Amniotic epithelial cell (primary cell): ENCODE data around the gene MIEF2.
"Not testable (repeated sequence)": the region's sequence is repeated elsewhere in the genome, so short reads cannot be mapped to it uniquely, and the experiment has no call there.

Experiments
- DNase-seq: peaks from one replicate; pipeline ENCODE4 v3.0.0-alpha.2; 2010; ENCODE audit warnings: low read depth

Gene MIEF2

DNA sequence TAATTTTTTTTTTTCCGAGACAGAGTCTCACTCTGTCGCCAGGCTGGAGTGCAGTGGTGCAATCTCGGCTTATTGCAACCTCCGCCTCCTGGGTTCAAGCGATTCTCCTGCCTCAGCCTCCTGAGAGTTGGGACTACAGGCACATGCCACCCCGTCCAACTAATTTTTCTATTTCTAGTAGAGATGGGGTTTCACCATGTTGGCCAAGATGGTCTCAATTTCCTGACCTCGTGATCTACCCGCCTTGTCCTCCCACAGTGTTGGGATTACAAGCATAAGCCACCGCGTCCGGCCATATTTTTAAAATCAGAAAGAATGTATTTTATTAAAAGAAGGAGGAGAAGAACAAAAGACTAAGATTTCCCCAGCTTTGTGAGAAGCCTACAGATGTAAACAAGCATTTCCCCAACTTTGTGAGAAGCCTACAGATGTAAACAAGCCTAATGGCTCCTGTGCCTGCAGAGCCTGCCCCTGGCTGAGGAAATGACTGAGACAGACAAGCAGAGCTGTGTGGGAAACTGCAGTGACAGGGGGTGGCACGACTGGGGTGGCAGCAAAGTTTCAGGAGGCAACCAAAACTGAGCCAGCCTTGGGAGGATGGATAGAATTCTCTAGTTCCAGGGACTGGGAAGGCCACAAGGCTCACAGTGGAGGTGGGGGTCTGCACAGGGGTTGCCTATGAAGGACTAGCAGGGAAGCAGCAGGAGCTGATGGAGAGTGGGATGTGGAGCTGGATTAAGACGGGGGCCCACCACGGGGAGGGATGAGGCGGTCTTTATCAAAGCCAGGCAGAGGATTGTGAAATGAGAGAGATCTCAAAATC is 31.5 kb downstream of the MIEF2 start:
- no peak for DNase-seq

DNA sequence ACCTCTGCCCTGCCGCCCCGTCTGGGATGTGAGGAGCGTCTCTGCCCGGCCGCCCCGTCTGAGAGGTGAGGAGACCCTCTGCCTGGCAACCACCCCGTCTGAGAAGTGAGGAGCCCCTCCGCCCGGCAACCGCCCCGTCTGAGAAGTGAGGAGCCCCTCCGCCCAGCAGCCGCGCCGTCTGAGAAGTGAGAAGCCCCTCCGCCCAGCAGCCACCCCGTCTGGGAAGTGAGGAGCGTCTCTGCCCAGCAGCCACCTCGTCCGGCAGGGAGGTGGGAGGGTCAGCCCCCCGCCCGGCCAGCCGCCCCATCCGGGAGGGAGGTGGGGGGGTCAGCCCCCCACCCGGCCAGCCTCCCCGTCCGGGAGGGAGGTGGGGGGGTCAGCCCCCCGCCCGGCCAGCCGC is 37.6 kb downstream of the MIEF2 start:
- not testable (repeated sequence) for DNase-seq

DNA sequence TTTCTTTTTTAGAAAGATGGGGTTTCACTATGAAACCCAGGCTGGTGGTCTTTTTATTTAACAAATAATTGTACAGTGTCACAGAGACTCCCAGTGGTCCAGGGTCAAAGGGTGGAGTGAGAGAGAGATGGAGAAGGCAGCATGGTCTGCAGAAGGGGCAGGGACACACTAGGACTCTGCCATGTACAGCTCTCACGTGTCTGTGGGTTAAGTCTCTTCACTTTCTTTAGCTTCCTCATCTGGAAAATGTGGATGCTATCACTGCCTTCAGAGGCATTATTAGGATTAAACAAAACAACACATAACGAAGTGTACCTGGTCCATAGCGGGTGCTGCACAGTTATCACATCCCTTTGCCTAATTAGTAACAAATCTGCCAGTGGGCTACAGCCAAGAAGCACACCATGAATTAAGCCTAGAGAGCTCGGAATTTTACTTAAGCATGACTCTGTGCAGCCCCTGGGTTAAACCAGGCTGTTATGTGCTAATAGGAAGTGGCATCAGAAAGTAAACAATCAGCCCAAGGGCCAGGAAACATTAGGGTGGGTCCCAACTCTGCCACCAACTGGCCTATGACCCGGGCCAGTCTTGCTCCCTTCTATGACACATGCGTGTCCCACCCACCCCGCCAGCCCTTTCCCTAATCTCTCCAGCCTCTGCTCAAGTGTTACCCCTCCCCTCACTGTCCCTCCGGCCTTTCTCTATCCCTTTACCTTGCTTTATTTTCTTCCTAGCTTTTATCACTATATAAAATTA is 40.4 kb downstream of the MIEF2 start:
- DNase-seq: no peak

- DNase-seq: peak; percentile 88
These were observed 42.7 kb downstream of the MIEF2 start for GRCh38 chr17:18303206-18303605.

GRCh38 chr17:18309202-18309601 is 48.7 kb downstream of the MIEF2 start:
- no peak for DNase-seq

- DNase-seq: no peak
These were observed 53.7 kb downstream of the MIEF2 start for GRCh38 chr17:18314059-18314730.

- DNase-seq: peak; percentile 99
These were observed 54.5 kb downstream of the MIEF2 start, which contains the start of the genes SMCR8 and TOP3A for GRCh38 chr17:18314731-18315561. Gene SMCR8, plus strand, starts transcription at chr17:18315293. Its CDS starts 497 bp downstream, at chr17:18315790. Gene TOP3A, minus strand, starts transcription at chr17:18314994. Its CDS starts 216 bp downstream, at chr17:18314778.

DNA sequence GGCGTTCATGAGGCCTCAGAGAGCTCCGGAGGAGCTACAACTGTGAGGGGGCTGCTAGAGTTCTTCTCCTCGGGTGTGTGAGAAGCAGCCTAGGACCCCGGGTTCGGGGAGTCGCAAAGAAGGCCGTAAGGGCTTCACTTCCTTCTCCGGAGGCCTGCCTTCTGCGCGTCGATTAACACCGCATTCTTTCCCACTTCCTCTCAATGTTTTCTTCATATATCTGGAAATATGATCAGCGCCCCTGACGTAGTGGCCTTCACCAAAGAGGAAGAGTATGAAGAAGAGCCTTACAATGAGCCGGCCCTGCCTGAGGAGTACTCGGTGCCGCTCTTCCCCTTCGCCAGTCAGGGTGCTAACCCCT is 55.1 kb downstream of the MIEF2 start:
- no peak for DNase-seq

DNA sequence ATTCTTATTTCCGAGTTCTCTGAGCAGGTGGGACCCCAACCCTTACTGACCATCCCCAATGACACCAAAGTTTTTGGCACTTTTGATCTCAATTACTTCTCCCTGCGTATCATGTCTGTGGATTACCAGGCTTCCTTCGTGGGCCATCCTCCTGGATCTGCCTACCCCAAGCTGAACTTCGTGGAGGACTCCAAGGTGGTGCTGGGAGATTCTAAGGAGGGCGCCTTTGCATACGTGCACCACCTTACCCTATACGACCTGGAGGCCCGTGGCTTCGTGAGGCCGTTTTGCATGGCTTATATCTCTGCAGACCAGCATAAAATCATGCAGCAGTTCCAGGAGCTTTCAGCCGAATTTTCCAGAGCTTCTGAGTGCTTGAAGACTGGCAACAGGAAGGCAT is 55.5 kb downstream of the MIEF2 start:
- DNase-seq: no peak
